OCI-LY7 (cell line): ENCODE results near the gene ZMIZ1. TPM values are rescaled to one million over a fixed set of nuclear protein-coding genes. Genes with fewer than 3 reads are reported as not detected.

Source experiments
- BruUV-seq: library from RNA; stranded (reverse); fragments of 400-500 nt; replicated peaks from 2 replicates; lab custom pipeline; 2021; lab: Mats Ljungman, UMichigan
- CTCF ChIA-PET: fragments of 300-600 bp; sonication (Branson Sonifier 250); formaldehyde crosslinking; loops from one replicate; lab custom pipeline; 2022; ENCODE audit warnings: antibody characterized with exemption; ENCODE audit not compliant: unreplicated experiment; lab: Charles Lee
- POLR2A ChIA-PET: fragments of 300-600 bp; sonication (Branson Sonifier 250); formaldehyde crosslinking; loops from one replicate; lab custom pipeline; 2022; ENCODE audit warnings: antibody characterized with exemption; lab: Charles Lee
- DNase-seq: peaks from one replicate; pipeline ENCODE4 v3.0.0-alpha.2; 2015; ENCODE audit warnings: low spot score
- H2AFZ ChIP-seq: fragments of 200-600 bp; sonication (generic), shearing (Covaris generic); 2 replicates; pipeline ENCODE4 v1.6.1; 2014; ENCODE audit warnings: mild to moderate bottlenecking, antibody characterized with exemption, low read length, moderate library complexity
- H3K27ac ChIP-seq: fragments of 200-600 bp; sonication (generic); 2 replicates; pipeline ENCODE4 v1.5.1; 2014; ENCODE audit warnings: mixed run types, low read depth, mild to moderate bottlenecking, moderate library complexity, low read length, inconsistent platforms; ENCODE audit not compliant: poor library complexity, severe bottlenecking
- H3K36me3 ChIP-seq: fragments of 200-600 bp; sonication (generic); 2 replicates; pipeline ENCODE4 v1.6.1; 2014; ENCODE audit warnings: mild to moderate bottlenecking, antibody characterized with exemption, low read length, moderate library complexity, mixed read lengths; ENCODE audit not compliant: insufficient read depth
- H3K4me1 ChIP-seq: fragments of 200-600 bp; sonication (generic); 2 replicates; pipeline ENCODE4 v1.5.1; 2014; ENCODE audit warnings: mild to moderate bottlenecking, low read length; ENCODE audit not compliant: insufficient read depth, poor library complexity, severe bottlenecking
- H3K4me2 ChIP-seq: fragments of 200-600 bp; sonication (generic); 2 replicates; pipeline ENCODE4 v1.6.1; 2014; ENCODE audit warnings: mild to moderate bottlenecking, low read length
- H3K4me3 ChIP-seq: fragments of 200-600 bp; sonication (generic); 2 replicates; pipeline ENCODE4 v1.5.1; 2014; ENCODE audit warnings: mild to moderate bottlenecking, low read depth, low read length; ENCODE audit not compliant: poor library complexity, severe bottlenecking
- H3K79me2 ChIP-seq: fragments of 200-600 bp; sonication (generic); 2 replicates; pipeline ENCODE4 v1.6.1; 2016; ENCODE audit warnings: low read depth, mild to moderate bottlenecking, low read length, moderate library complexity, mixed read lengths; ENCODE audit not compliant: insufficient read depth
- H3K9me2 ChIP-seq: fragments of 200-600 bp; sonication (generic); 2 replicates; pipeline ENCODE4 v1.6.1; 2016; ENCODE audit warnings: mild to moderate bottlenecking, low read length, mixed read lengths; ENCODE audit not compliant: insufficient read depth
- H3K9me3 ChIP-seq: fragments of 200-600 bp; sonication (generic); 2 replicates; pipeline ENCODE4 v1.6.1; 2014; ENCODE audit warnings: mild to moderate bottlenecking, mixed run types, low read length, mixed read lengths
- H4K20me1 ChIP-seq: fragments of 200-600 bp; sonication (generic); 2 replicates; pipeline ENCODE4 v1.6.1; 2014; ENCODE audit warnings: mild to moderate bottlenecking, antibody characterized with exemption, low read length, moderate library complexity, mixed read lengths; ENCODE audit not compliant: insufficient read depth
- CTCF ChIP-seq: fragments of 200-600 bp; sonication (generic); conservative IDR thresholded peaks from 2 replicates; pipeline ENCODE4 v1.5.1; 2014; ENCODE audit warnings: mild to moderate bottlenecking, antibody characterized with exemption, low read length, moderate library complexity, mixed read lengths
- EZH2phosphoT487 ChIP-seq: fragments of 200-600 bp; sonication (generic); IDR thresholded peaks from 2 replicates; pipeline ENCODE4 v1.6.1; 2018; ENCODE audit warnings: low read depth, borderline replicate concordance, mild to moderate bottlenecking, mixed run types, antibody characterized with exemption, low read length, moderate library complexity, mixed read lengths
- intact Hi-C: fragments of 100-400 bp; cut with micrococcal nuclease; formaldehyde crosslinking; loops from one replicate; pipeline ENCODE4 v1.10.0; 2022; ENCODE audit not compliant: unreplicated experiment
- total RNA-seq, 2 experiments: library from RNA; depleted of rRNA in 1 of 2; stranded (reverse); fragments of >200 nt in 1 of 2; shearing (Covaris generic) in 1 of 2; gene quantifications; 2 replicates each; pipeline ENCODE4 v1.2.3, GENCODE V29; 2014 to 2022

The ZMIZ1 gene
- total RNA-seq, 2 experiments from 2014 or later, result 20.4 to 66.9 TPM

GRCh38 chr10:79345241-79346011, 276.7 kb downstream of the ZMIZ1 start:
- intact Hi-C loops, result loop anchor here (2.0 kb wide), 1 partner anchor 97 kb away; no protein-coding TSS in a partner anchor
- Histone ChIP-seq H3K9me2 (no peaks in the 10 kb centered on the region), H3K27ac (no peak overlapping the region), H2AFZ (no peak overlapping the region), H3K9me3 (no peaks in the 10 kb centered on the region), H3K4me1 (peaks cover 30% of the 10 kb centered on the region), H3K79me2 (peaks cover 25% of the 10 kb centered on the region), H4K20me1 (peaks cover 13% of the 10 kb centered on the region), H3K36me3 (peaks cover 23% of the 10 kb centered on the region), H3K4me3 (no peak overlapping the region), H3K4me2 (no peak overlapping the region)
- ChIA-PET POLR2A (interaction anchor here (0.7 to 1.7 kb wide), 4 partner anchors 9 to 64 kb away, joined by 3 to 5 read pairs (median 4); no protein-coding TSS in a partner anchor), CTCF (interaction anchor here (0.8 to 0.9 kb wide), 3 partner anchors 45 to 96 kb away, joined by 3 to 5 read pairs (median 4); no protein-coding TSS in a partner anchor)
- no TSS peak for BruUV-seq
- TF ChIP-seq CTCF (no peak), EZH2phosphoT487 (no peak)
- no peak for DNase-seq

DNA sequence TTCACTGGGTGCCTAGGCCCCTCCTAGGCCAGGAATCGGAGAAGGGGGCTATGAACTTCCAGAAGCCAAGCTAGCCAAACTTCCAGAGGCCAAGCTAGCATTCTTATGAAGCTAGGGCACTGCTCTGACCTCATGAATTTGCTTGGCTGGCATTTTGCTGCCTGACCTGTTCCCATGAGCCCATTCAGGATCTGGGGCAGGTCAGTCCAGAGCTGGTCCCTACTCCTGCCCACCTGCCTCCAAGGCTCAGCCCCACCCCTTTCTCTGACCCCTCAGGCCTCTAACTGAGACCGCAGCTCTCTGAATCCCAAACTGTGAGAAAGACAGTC, 277.2 kb downstream of the ZMIZ1 start:
- Histone ChIP-seq H3K9me3 (no peaks in the 10 kb centered on the region), H4K20me1 (peaks cover 13% of the 10 kb centered on the region), H3K9me2 (no peaks in the 10 kb centered on the region), H3K4me3 (no peak overlapping the region), H3K36me3 (peaks cover 29% of the 10 kb centered on the region), H3K79me2 (peaks cover 25% of the 10 kb centered on the region), H3K27ac (no peak overlapping the region), H2AFZ (no peak overlapping the region), H3K4me1 (peaks cover 30% of the 10 kb centered on the region), H3K4me2 (no peak overlapping the region)
- TF ChIP-seq CTCF, result no peak
- no peak for TF ChIP-seq EZH2phosphoT487
- intact Hi-C loops, result loop anchor here (2.0 kb wide), 1 partner anchor 97 kb away; no protein-coding TSS in a partner anchor
- ChIA-PET POLR2A (interaction anchor here (1.1 to 1.7 kb wide), 3 partner anchors 9 to 65 kb away, joined by 4 to 5 read pairs (median 4); no protein-coding TSS in a partner anchor), CTCF (interaction anchor here (0.7 kb wide), 1 partner anchor 24 kb away, joined by 3 read pairs; no protein-coding TSS in a partner anchor)
- BruUV-seq, result no TSS peak
- no peak for DNase-seq
